ENCODE data around the gene IDH3A. TPM values are rescaled to one million over a fixed set of nuclear protein-coding genes. Genes with fewer than 3 reads are reported as not detected.

IDH3A gene
- polyA plus RNA-seq, 3 donors, result 46.5 to 85.0 (median 74.0) TPM

- no peaks in the 10 kb centered on the region for H3K79me2 ChIP-seq (ENCODE audit: insufficient read depth, low read length)
- H3K36me3 ChIP-seq (replicated peaks in 1 of 2; ENCODE audit: control insufficient read depth in 1 of 2, insufficient read depth in 2 of 2, low read length in 2 of 2), result no peaks in the 10 kb centered on the region
- no peak for TF ChIP-seq CTCF (IDR thresholded peaks at IDR 0.05)
- H3K27me3 Mint-ChIP-seq (ENCODE audit: low read depth in 3 of 3), result peaks cover 0 to 5% (median 4%) of the 10 kb centered on the region in 3 donors
- H3K36me3 Mint-ChIP-seq, result no peaks in the 10 kb centered on the region
- no peaks in the 10 kb centered on the region for H3K9me3 ChIP-seq (replicated peaks in 1 of 2; ENCODE audit: control insufficient read depth in 1 of 2, insufficient read depth in 1 of 2, low read length in 2 of 2)
- intact Hi-C loops (cut with micrococcal nuclease), result no loop called here
- H3K4me3 ChIP-seq (replicated peaks in 1 of 3; ENCODE audit: low read depth in 2 of 3, low read length in 3 of 3), result no peak overlapping the region
- no peak for DNase-seq
- H2AFZ ChIP-seq (ENCODE audit: insufficient read depth, low read depth, low read length, poor library complexity, severe bottlenecking), result no peak overlapping the region
- no peak overlapping the region for H3K4me2 ChIP-seq (replicated peaks; ENCODE audit: extremely low read depth, low read length, poor library complexity, severe bottlenecking)
- no peak overlapping the region for H3K4me3 Mint-ChIP-seq
- no peaks in the 10 kb centered on the region for H3K27me3 ChIP-seq (ENCODE audit: control insufficient read depth in 2 of 2, insufficient read depth in 2 of 2, low read length in 2 of 2)
- no peak overlapping the region for H3K27ac ChIP-seq (ENCODE audit: low read depth in 1 of 2, low read length in 2 of 2)
- no peaks in the 10 kb centered on the region for H4K20me1 ChIP-seq (ENCODE audit: insufficient read depth, low read length)
- peaks cover 0 to 4% (median 0%) of the 10 kb centered on the region in 7 donors for H3K9me3 Mint-ChIP-seq
- no peaks in the 10 kb centered on the region for H3K4me1 ChIP-seq (ENCODE audit: control insufficient read depth in 1 of 2, insufficient read depth in 2 of 2, low read length in 2 of 2)
- no peak overlapping the region for H3K27ac Mint-ChIP-seq
- no CpG with 5 or more reads among the region's 5 CpGs for WGBS (ENCODE audit: insufficient coverage)
- H3K4me1 Mint-ChIP-seq, result no peaks in the 10 kb centered on the region
- H3K9ac ChIP-seq (ENCODE audit: insufficient read depth, low read length, poor library complexity, severe bottlenecking), result no peak overlapping the region
Observed at GRCh38 chr15:78120523-78120922, 28.6 kb upstream of the IDH3A start.

GRCh38 chr15:78125267-78125666 lies 23.9 kb upstream of the IDH3A start:
- Histone ChIP-seq H3K36me3 (replicated peaks in 1 of 2; ENCODE audit: control insufficient read depth in 1 of 2, insufficient read depth in 2 of 2, low read length in 2 of 2) (no peaks in the 10 kb centered on the region), H4K20me1 (ENCODE audit: insufficient read depth, low read length) (no peaks in the 10 kb centered on the region), H3K9ac (ENCODE audit: insufficient read depth, low read length, poor library complexity, severe bottlenecking) (no peak overlapping the region), H3K27me3 (ENCODE audit: control insufficient read depth in 2 of 2, insufficient read depth in 2 of 2, low read length in 2 of 2) (peaks cover 0 to 1% of the 10 kb centered on the region in 2 donors), H3K9me3 (replicated peaks in 1 of 2; ENCODE audit: control insufficient read depth in 1 of 2, insufficient read depth in 1 of 2, low read length in 2 of 2) (no peaks in the 10 kb centered on the region), H3K79me2 (ENCODE audit: insufficient read depth, low read length) (no peaks in the 10 kb centered on the region), H2AFZ (ENCODE audit: insufficient read depth, low read depth, low read length, poor library complexity, severe bottlenecking) (no peak overlapping the region), H3K4me2 (replicated peaks; ENCODE audit: extremely low read depth, low read length, poor library complexity, severe bottlenecking) (no peak overlapping the region), H3K27ac (ENCODE audit: low read depth in 1 of 2, low read length in 2 of 2) (no peak overlapping the region), H3K4me3 (replicated peaks in 1 of 3; ENCODE audit: low read depth in 2 of 3, low read length in 3 of 3) (no peak overlapping the region), H3K4me1 (ENCODE audit: control insufficient read depth in 1 of 2, insufficient read depth in 2 of 2, low read length in 2 of 2) (no peaks in the 10 kb centered on the region)
- Mint-ChIP-seq H3K27ac (no peak overlapping the region), H3K4me1 (peaks cover 6% of the 10 kb centered on the region), H3K36me3 (no peaks in the 10 kb centered on the region), H3K9me3 (peaks cover 0 to 4% (median 0%) of the 10 kb centered on the region in 7 donors), H3K27me3 (ENCODE audit: low read depth in 3 of 3) (peaks cover 4 to 7% (median 6%) of the 10 kb centered on the region in 3 donors), H3K4me3 (no peak overlapping the region)
- TF ChIP-seq CTCF (IDR thresholded peaks at IDR 0.05), result no peak
- WGBS (ENCODE audit: insufficient coverage), result no CpG with 5 or more reads among the region's 3 CpGs
- intact Hi-C loops (cut with micrococcal nuclease), result loop anchor here in 1 of 2 donors (5.0 kb wide), 2 partner anchors 72 to 117 kb away; no protein-coding TSS in a partner anchor
- DNase-seq, result no peak

Measured in CD14-positive monocyte (primary cell).